ENCODE data around the gene IL2RA. TPM values are rescaled to one million over a fixed set of nuclear protein-coding genes. Genes with fewer than 3 reads are reported as not detected.

The IL2RA gene
- total RNA-seq, 1 experiment from 2014 or later = not detected

GRCh38 chr10:6049031-6049400 is 13.2 kb downstream of the IL2RA start:
- H3K4me3 ChIP-seq (ENCODE audit: low read length) = no peak overlapping the region
- H3K9me2 ChIP-seq (replicated peaks; ENCODE audit: low read length) = no peaks in the 10 kb centered on the region
- ATAC-seq = no peak
- no peaks in the 10 kb centered on the region for H3K36me3 ChIP-seq (ENCODE audit: low read depth, low read length)
- H3K4me1 ChIP-seq (ENCODE audit: insufficient read depth, low read length) = peaks cover 6% of the 10 kb centered on the region; the same call in 1 of the 2 replicates
- BruUV-seq (replicated peaks) = no TSS peak
- no peaks in the 10 kb centered on the region for H4K20me1 ChIP-seq (ENCODE audit: low read length)
- H2AFZ ChIP-seq (ENCODE audit: low read length) = no peak overlapping the region
- no peak for TF ChIP-seq EZH2 (IDR thresholded peaks at IDR 0.05; ENCODE audit: low read length, unreplicated experiment)
- TF ChIP-seq CTCF (conservative IDR thresholded peaks at IDR 0.05; ENCODE audit: low read depth, low read length) = no peak
- no peak for TF ChIP-seq EZH2phosphoT487 (IDR thresholded peaks at IDR 0.05; ENCODE audit: borderline replicate concordance, low read length)
- ChIA-PET CTCF (no interaction called here), POLR2A (ENCODE audit: unreplicated experiment) (no interaction called here)
- no peak overlapping the region for H3K27ac ChIP-seq (ENCODE audit: low read length)
- no peak for DNase-seq
- H3K4me2 ChIP-seq (ENCODE audit: low read length) = no peak overlapping the region
- no peaks in the 10 kb centered on the region for H3F3A ChIP-seq (ENCODE audit: low read length, unreplicated experiment)
- H3K9ac ChIP-seq (ENCODE audit: low read length) = no peak overlapping the region
- intact Hi-C loops (cut with micrococcal nuclease) = no loop called here
- no peaks in the 10 kb centered on the region for H3K9me3 ChIP-seq (ENCODE audit: low read length)
- peaks cover 9% of the 10 kb centered on the region; the same call in 1 of the 2 replicates for H3K27me3 ChIP-seq (ENCODE audit: low read length)
- H3K79me2 ChIP-seq (ENCODE audit: low read length) = no peaks in the 10 kb centered on the region

- ChIA-PET POLR2A (ENCODE audit: unreplicated experiment) (no interaction called here), CTCF (no interaction called here)
- no peak overlapping the region for H3K4me3 ChIP-seq (ENCODE audit: low read length)
- TF ChIP-seq CTCF (conservative IDR thresholded peaks at IDR 0.05; ENCODE audit: low read depth, low read length) (no peak), EZH2phosphoT487 (IDR thresholded peaks at IDR 0.05; ENCODE audit: borderline replicate concordance, low read length) (no peak), EZH2 (IDR thresholded peaks at IDR 0.05; ENCODE audit: low read length, unreplicated experiment) (no peak)
- H3K9me3 ChIP-seq (ENCODE audit: low read length) = no peaks in the 10 kb centered on the region
- H3K9me2 ChIP-seq (replicated peaks; ENCODE audit: low read length) = no peaks in the 10 kb centered on the region
- H3K27me3 ChIP-seq (ENCODE audit: low read length) = peaks cover 12% of the 10 kb centered on the region; the same call in 1 of the 2 replicates
- H3F3A ChIP-seq (ENCODE audit: low read length, unreplicated experiment) = no peaks in the 10 kb centered on the region
- H3K9ac ChIP-seq (ENCODE audit: low read length) = no peak overlapping the region
- no peak overlapping the region for H3K27ac ChIP-seq (ENCODE audit: low read length)
- no peaks in the 10 kb centered on the region for H3K79me2 ChIP-seq (ENCODE audit: low read length)
- no TSS peak for BruUV-seq (replicated peaks)
- no peak overlapping the region for H2AFZ ChIP-seq (ENCODE audit: low read length)
- H3K4me1 ChIP-seq (ENCODE audit: insufficient read depth, low read length) = peaks cover 6% of the 10 kb centered on the region; the same call in 1 of the 2 replicates
- no peaks in the 10 kb centered on the region for H4K20me1 ChIP-seq (ENCODE audit: low read length)
- DNase-seq (no peak), ATAC-seq (no peak)
- no peak overlapping the region for H3K4me2 ChIP-seq (ENCODE audit: low read length)
- intact Hi-C loops (cut with micrococcal nuclease) = no loop called here
- H3K36me3 ChIP-seq (ENCODE audit: low read depth, low read length) = no peaks in the 10 kb centered on the region
Observed at GRCh38 chr10:6048281-6049030, 13.7 kb downstream of the IL2RA start.

GRCh38 chr10:6047847-6048246 is 14.3 kb downstream of the IL2RA start:
- Histone ChIP-seq H2AFZ (ENCODE audit: low read length) (no peak overlapping the region), H3K4me2 (ENCODE audit: low read length) (no peak overlapping the region), H3F3A (ENCODE audit: low read length, unreplicated experiment) (no peaks in the 10 kb centered on the region), H3K27me3 (ENCODE audit: low read length) (peaks cover 14% of the 10 kb centered on the region; the same call in 1 of the 2 replicates), H3K79me2 (ENCODE audit: low read length) (no peaks in the 10 kb centered on the region), H4K20me1 (ENCODE audit: low read length) (no peaks in the 10 kb centered on the region), H3K27ac (ENCODE audit: low read length) (no peak overlapping the region), H3K4me3 (ENCODE audit: low read length) (no peak overlapping the region), H3K9ac (ENCODE audit: low read length) (no peak overlapping the region), H3K4me1 (ENCODE audit: insufficient read depth, low read length) (peaks cover 5% of the 10 kb centered on the region; the same call in 1 of the 2 replicates), H3K9me3 (ENCODE audit: low read length) (no peaks in the 10 kb centered on the region), H3K9me2 (replicated peaks; ENCODE audit: low read length) (no peaks in the 10 kb centered on the region), H3K36me3 (ENCODE audit: low read depth, low read length) (no peaks in the 10 kb centered on the region)
- BruUV-seq (replicated peaks) = no TSS peak
- CTCF ChIA-PET = no interaction called here
- no peak for DNase-seq
- no peak for TF ChIP-seq EZH2 (IDR thresholded peaks at IDR 0.05; ENCODE audit: low read length, unreplicated experiment)
- no peak for TF ChIP-seq CTCF (conservative IDR thresholded peaks at IDR 0.05; ENCODE audit: low read depth, low read length)
- TF ChIP-seq EZH2phosphoT487 (IDR thresholded peaks at IDR 0.05; ENCODE audit: borderline replicate concordance, low read length) = no peak
- intact Hi-C loops (cut with micrococcal nuclease) = no loop called here
- POLR2A ChIA-PET (ENCODE audit: unreplicated experiment) = no interaction called here
- ATAC-seq = no peak

Measured in PC-3 (cell line).